MM.1S (cell line): ENCODE data around the gene TMEM170A.

ENCODE experiments used
- CTCF ChIP-seq: fragments of 300-600 bp; sonication (generic); IDR thresholded peaks from 2 replicates; pipeline ENCODE4 v1.5.1; 2016; ENCODE audit warnings: antibody characterized with exemption, low read length, mixed read lengths
- EZH2phosphoT487 ChIP-seq: fragments of 300-600 bp; sonication (generic); IDR thresholded peaks from 2 replicates; pipeline ENCODE4 v1.6.1; 2018; ENCODE audit warnings: antibody characterized with exemption, low read length

GRCh38 chr16:75458029-75458428, 6.5 kb downstream of the TMEM170A start:
- TF ChIP-seq EZH2phosphoT487 (no peak), CTCF (no peak)
